GM21367 (cell line): ENCODE results near the gene PARP6.

Experiments
- ATAC-seq: cut with Tn5 transposase; IDR thresholded peaks from one replicate; pipeline ENCODE4 v1.9.1; 2021; ENCODE audit not compliant: unreplicated experiment

The PARP6 gene

GRCh38 chr15:72200395-72201237 is 71.7 kb downstream of the PARP6 start:
- no peak for ATAC-seq

GRCh38 chr15:72199721-72200212 is 72.6 kb downstream of the PARP6 start:
- ATAC-seq: no peak

- no peak for ATAC-seq
Measured at GRCh38 chr15:72199205-72199515, 73.2 kb downstream of the PARP6 start.

- ATAC-seq: no peak
Measured at GRCh38 chr15:72198356-72199204, 73.8 kb downstream of the PARP6 start.

GRCh38 chr15:72197460-72198355 is 74.6 kb downstream of the PARP6 start, which contains the start of gene GRAMD2A:
Gene GRAMD2A, minus strand, starts transcription at chr15:72197787.
- ATAC-seq: no peak

- no peak for ATAC-seq
Measured at GRCh38 chr15:72197041-72197459, 75.3 kb downstream of the PARP6 start.

GRCh38 chr15:72196409-72197040 is 75.8 kb downstream of the PARP6 start:
- ATAC-seq: no peak

GRCh38 chr15:72195101-72195511 is 77.2 kb downstream of the PARP6 start:
- no peak for ATAC-seq

- no peak for ATAC-seq
Measured at GRCh38 chr15:72193836-72194396, 78.4 kb downstream of the PARP6 start.

- no peak for ATAC-seq
Measured at GRCh38 chr15:72192416-72192815, 79.9 kb downstream of the PARP6 start.
